Naive B cell (primary cell): ENCODE results near the gene SNX24. TPM values are rescaled to one million over a fixed set of nuclear protein-coding genes. Genes with fewer than 3 reads are reported as not detected.

ENCODE experiments used
- ATAC-seq, 2 donors: fragments of 150-1000 bp; cut with Tn5 transposase; 2 replicates each; pipeline ENCODE4 v1.10.0; 2021; ENCODE audit warnings: low read depth in 2 of 2, mild to moderate bottlenecking in 2 of 2, moderate library complexity in 2 of 2
- DNase-seq: peaks from one replicate; pipeline ENCODE4 v3.0.0; 2022
- H3K27ac Mint-ChIP-seq, 6 donors: one replicate each; pipeline ENCODE4 v1.8.0; 2020 to 2022; ENCODE audit warnings: mild to moderate bottlenecking in 6 of 6, mixed read lengths in 6 of 6, moderate library complexity in 5 of 6, inconsistent platforms in 2 of 6
- H3K27me3 Mint-ChIP-seq, 3 donors: one replicate each; pipeline ENCODE4 v1.8.0; 2021 to 2022; ENCODE audit warnings: mixed read lengths in 3 of 3, mild to moderate bottlenecking in 1 of 3
- H3K36me3 Mint-ChIP-seq, 2 donors: one replicate each; pipeline ENCODE4 v1.8.0; 2020 to 2022; ENCODE audit warnings: mixed read lengths in 2 of 2, inconsistent platforms in 1 of 2, mild to moderate bottlenecking in 1 of 2
- H3K4me1 Mint-ChIP-seq, 3 donors: one replicate each; pipeline ENCODE4 v1.8.0; 2020 to 2022; ENCODE audit warnings: mixed read lengths in 3 of 3, inconsistent platforms in 1 of 3, mild to moderate bottlenecking in 1 of 3, moderate library complexity in 1 of 3
- H3K4me3 Mint-ChIP-seq, 8 donors: one replicate each; pipeline ENCODE4 v1.8.0; 2020 to 2022; ENCODE audit warnings: mild to moderate bottlenecking in 8 of 8, mixed read lengths in 8 of 8, moderate library complexity in 8 of 8, inconsistent platforms in 2 of 8
- H3K9me3 Mint-ChIP-seq, 7 donors: one replicate each; pipeline ENCODE4 v1.8.0; 2020 to 2022; ENCODE audit warnings: mixed read lengths in 7 of 7, mild to moderate bottlenecking in 5 of 7, inconsistent platforms in 2 of 7, moderate library complexity in 1 of 7
- polyA plus RNA-seq, 6 donors: library from polyadenylated mRNA; unstranded; fragments of 300-500 nt; fragmentation: Illumina TruSeq; gene quantifications; one replicate each; pipeline ENCODE4 v1.2.3, GENCODE V29; 2021; ENCODE audit warnings: low read depth in 6 of 6

SNX24 gene
- polyA plus RNA-seq, 6 donors from 2014 or later = 0.65 to 2.9 (median 2.1) TPM

GRCh38 chr5:122879076-122879475 lies 33.7 kb downstream of the SNX24 start:
- Mint-ChIP-seq H3K4me1 (peaks cover 20 to 24% (median 21%) of the 10 kb centered on the region in 3 donors), H3K9me3 (peaks cover 0 to 5% (median 0%) of the 10 kb centered on the region in 7 donors), H3K36me3 (no peaks in the 10 kb centered on the region), H3K4me3 (no peak overlapping the region), H3K27ac (no peak overlapping the region), H3K27me3 (no peaks in the 10 kb centered on the region)
- DNase-seq (no peak), ATAC-seq (no peak)

- Mint-ChIP-seq H3K27me3 (no peaks in the 10 kb centered on the region), H3K4me3 (no peak overlapping the region), H3K9me3 (peaks cover 0 to 5% (median 0%) of the 10 kb centered on the region in 7 donors), H3K4me1 (peaks cover 20 to 24% (median 21%) of the 10 kb centered on the region in 3 donors), H3K27ac (no peak overlapping the region), H3K36me3 (no peaks in the 10 kb centered on the region)
- no peak for ATAC-seq
- DNase-seq = no peak
Observed at GRCh38 chr5:122880170-122880689, 34.8 kb downstream of the SNX24 start.

GRCh38 chr5:122880749-122881148 lies 35.3 kb downstream of the SNX24 start:
- no peak overlapping the region for H3K27ac Mint-ChIP-seq
- no peaks in the 10 kb centered on the region for H3K27me3 Mint-ChIP-seq
- peaks cover 0 to 5% (median 0%) of the 10 kb centered on the region in 7 donors for H3K9me3 Mint-ChIP-seq
- no peak for ATAC-seq
- no peaks in the 10 kb centered on the region for H3K36me3 Mint-ChIP-seq
- peaks cover 20 to 24% (median 21%) of the 10 kb centered on the region in 3 donors for H3K4me1 Mint-ChIP-seq
- no peak for DNase-seq
- no peak overlapping the region for H3K4me3 Mint-ChIP-seq

- Mint-ChIP-seq H3K27me3 (no peaks in the 10 kb centered on the region), H3K27ac (peak overlapping the region in 1 of 6 donors; percentile 81), H3K9me3 (peaks cover 0 to 12% (median 5%) of the 10 kb centered on the region in 7 donors), H3K4me3 (peak overlapping the region in 1 of 8 donors; percentile 47), H3K4me1 (peaks cover 5 to 10% (median 6%) of the 10 kb centered on the region in 3 donors), H3K36me3 (peaks cover 0 to 4% of the 10 kb centered on the region in 2 donors)
- DNase-seq (no peak), ATAC-seq (no peak)
Observed at GRCh38 chr5:122882831-122883230, 37.4 kb downstream of the SNX24 start.

- peaks cover 0 to 16% (median 8%) of the 10 kb centered on the region in 7 donors for H3K9me3 Mint-ChIP-seq
- no peak overlapping the region for H3K27ac Mint-ChIP-seq
- DNase-seq (no peak), ATAC-seq (no peak)
- H3K27me3 Mint-ChIP-seq = no peaks in the 10 kb centered on the region
- peaks cover 4 to 9% of the 10 kb centered on the region in 2 donors for H3K36me3 Mint-ChIP-seq
- H3K4me1 Mint-ChIP-seq = peaks cover 0 to 4% (median 0%) of the 10 kb centered on the region in 3 donors
- no peak overlapping the region for H3K4me3 Mint-ChIP-seq
Observed at GRCh38 chr5:122885045-122885517, 39.7 kb downstream of the SNX24 start.

- Mint-ChIP-seq H3K4me3 (no peak overlapping the region), H3K4me1 (peaks cover 0 to 4% (median 0%) of the 10 kb centered on the region in 3 donors), H3K27ac (no peak overlapping the region), H3K27me3 (no peaks in the 10 kb centered on the region), H3K9me3 (peaks cover 0 to 16% (median 8%) of the 10 kb centered on the region in 7 donors), H3K36me3 (peaks cover 4 to 9% of the 10 kb centered on the region in 2 donors)
- DNase-seq (no peak), ATAC-seq (no peak)
Observed at GRCh38 chr5:122885891-122886290, 40.5 kb downstream of the SNX24 start.

GRCh38 chr5:122895141-122895540 lies 49.7 kb downstream of the SNX24 start:
- ATAC-seq (no peak), DNase-seq (no peak)
- H3K4me3 Mint-ChIP-seq = no peak overlapping the region
- H3K4me1 Mint-ChIP-seq = no peaks in the 10 kb centered on the region
- H3K27me3 Mint-ChIP-seq = no peaks in the 10 kb centered on the region
- no peak overlapping the region for H3K27ac Mint-ChIP-seq
- H3K9me3 Mint-ChIP-seq = no peaks in the 10 kb centered on the region
- no peaks in the 10 kb centered on the region for H3K36me3 Mint-ChIP-seq

GRCh38 chr5:122896598-122897282 lies 51.3 kb downstream of the SNX24 start:
- no peaks in the 10 kb centered on the region for H3K36me3 Mint-ChIP-seq
- H3K9me3 Mint-ChIP-seq = no peaks in the 10 kb centered on the region
- DNase-seq = no peak
- ATAC-seq = no peak
- H3K4me1 Mint-ChIP-seq = no peaks in the 10 kb centered on the region
- no peaks in the 10 kb centered on the region for H3K27me3 Mint-ChIP-seq
- no peak overlapping the region for H3K27ac Mint-ChIP-seq
- H3K4me3 Mint-ChIP-seq = no peak overlapping the region

- H3K4me3 Mint-ChIP-seq = no peak overlapping the region
- H3K27me3 Mint-ChIP-seq = no peaks in the 10 kb centered on the region
- H3K9me3 Mint-ChIP-seq = no peaks in the 10 kb centered on the region
- no peak overlapping the region for H3K27ac Mint-ChIP-seq
- peaks cover 0 to 4% (median 0%) of the 10 kb centered on the region in 3 donors for H3K4me1 Mint-ChIP-seq
- no peaks in the 10 kb centered on the region for H3K36me3 Mint-ChIP-seq
- ATAC-seq (no peak), DNase-seq (no peak)
Observed at GRCh38 chr5:122897283-122897602, 51.8 kb downstream of the SNX24 start.

GRCh38 chr5:122901346-122901745 lies 55.9 kb downstream of the SNX24 start:
- ATAC-seq = no peak
- no peak for DNase-seq
- no peaks in the 10 kb centered on the region for H3K36me3 Mint-ChIP-seq
- H3K4me1 Mint-ChIP-seq = peaks cover 0 to 4% (median 0%) of the 10 kb centered on the region in 3 donors
- H3K27ac Mint-ChIP-seq = no peak overlapping the region
- H3K27me3 Mint-ChIP-seq = no peaks in the 10 kb centered on the region
- no peak overlapping the region for H3K4me3 Mint-ChIP-seq
- no peaks in the 10 kb centered on the region for H3K9me3 Mint-ChIP-seq

- ATAC-seq (no peak), DNase-seq (no peak)
- Mint-ChIP-seq H3K4me1 (peaks cover 0 to 4% (median 0%) of the 10 kb centered on the region in 3 donors), H3K36me3 (no peaks in the 10 kb centered on the region), H3K9me3 (no peaks in the 10 kb centered on the region), H3K27ac (peak overlapping the region in 1 of 6 donors; percentile 13), H3K27me3 (no peaks in the 10 kb centered on the region), H3K4me3 (no peak overlapping the region)
Observed at GRCh38 chr5:122902263-122902662, 56.9 kb downstream of the SNX24 start.

- Mint-ChIP-seq H3K9me3 (no peaks in the 10 kb centered on the region), H3K4me1 (peaks cover 0 to 4% (median 0%) of the 10 kb centered on the region in 3 donors), H3K27me3 (no peaks in the 10 kb centered on the region), H3K27ac (peak overlapping the region in 2 of 6 donors; percentile 11 to 49), H3K4me3 (no peak overlapping the region), H3K36me3 (no peaks in the 10 kb centered on the region)
- ATAC-seq (no peak), DNase-seq (no peak)
Observed at GRCh38 chr5:122906768-122907167, 61.4 kb downstream of the SNX24 start.

GRCh38 chr5:122907276-122907675 lies 61.9 kb downstream of the SNX24 start:
- Mint-ChIP-seq H3K9me3 (no peaks in the 10 kb centered on the region), H3K36me3 (no peaks in the 10 kb centered on the region), H3K4me3 (no peak overlapping the region), H3K27ac (peak overlapping the region in 1 of 6 donors; percentile 56), H3K27me3 (no peaks in the 10 kb centered on the region), H3K4me1 (no peaks in the 10 kb centered on the region)
- ATAC-seq = no peak
- DNase-seq = no peak

- H3K9me3 Mint-ChIP-seq = peaks cover 0 to 6% (median 0%) of the 10 kb centered on the region in 7 donors
- no peaks in the 10 kb centered on the region for H3K4me1 Mint-ChIP-seq
- no peaks in the 10 kb centered on the region for H3K27me3 Mint-ChIP-seq
Observed at GRCh38 chr5:122908108-122908507, 62.7 kb downstream of the SNX24 start.

More at GRCh38 chr5:122908108-122908507, 62.7 kb downstream of the SNX24 start:
- ATAC-seq (no peak), DNase-seq (no peak)
- H3K4me3 Mint-ChIP-seq = no peak overlapping the region
- H3K27ac Mint-ChIP-seq = no peak overlapping the region
- H3K36me3 Mint-ChIP-seq = no peaks in the 10 kb centered on the region
